Hematopoietic multipotent progenitor cell treated with erythropoietin and hydrocortisone succinate and interleukin-3 and kit ligand, for 17 days (in vitro differentiated cells): ENCODE measurements around the gene RAE1.
"Not testable (repeated sequence)": the region's sequence is repeated elsewhere in the genome, so short reads cannot be mapped to it uniquely, and the experiment has no call there.

ENCODE experiments used
- DNase-seq: peaks from one replicate; pipeline ENCODE4 v3.0.0-alpha.2; 2015; ENCODE audit warnings: low spot score

RAE1 gene

DNA sequence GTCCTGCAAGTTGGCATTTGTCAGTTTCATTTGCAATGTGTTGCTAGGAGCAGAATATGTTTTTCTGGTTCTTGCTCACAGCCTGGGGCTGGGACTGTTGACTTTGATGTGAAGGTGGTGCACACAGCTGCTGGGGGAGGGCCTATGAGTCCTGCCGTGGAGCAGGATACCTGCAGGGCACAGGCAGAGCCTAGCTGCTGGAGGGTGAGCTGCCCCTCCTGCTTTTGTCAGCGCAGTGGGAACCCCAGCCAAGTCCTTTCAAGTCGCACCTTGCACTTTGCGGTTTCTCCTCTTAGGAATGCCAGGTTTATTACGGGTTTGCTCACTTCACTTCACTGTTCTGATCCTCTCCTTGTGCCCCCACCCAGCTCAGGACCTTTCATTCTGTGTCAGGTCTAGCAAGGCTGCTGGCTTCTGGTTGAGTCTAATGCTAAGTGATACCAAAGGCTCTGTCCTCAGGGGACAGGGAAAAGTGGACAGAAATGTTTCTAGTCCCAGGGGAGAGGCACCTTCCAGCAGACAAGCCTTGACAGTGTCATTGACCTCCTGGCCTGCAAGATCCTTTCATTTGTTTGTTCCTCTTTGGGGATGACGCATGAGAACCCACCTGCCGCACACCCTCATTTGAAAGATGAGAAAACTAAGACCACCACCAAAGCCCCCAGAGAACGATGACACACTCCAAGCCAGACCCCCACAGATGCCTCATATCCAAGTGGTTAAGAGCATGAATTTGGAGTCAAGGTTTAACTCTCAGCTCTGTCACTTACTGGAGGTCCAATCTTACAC is 24.2 kb upstream of the RAE1 start:
- no peak for DNase-seq

DNA sequence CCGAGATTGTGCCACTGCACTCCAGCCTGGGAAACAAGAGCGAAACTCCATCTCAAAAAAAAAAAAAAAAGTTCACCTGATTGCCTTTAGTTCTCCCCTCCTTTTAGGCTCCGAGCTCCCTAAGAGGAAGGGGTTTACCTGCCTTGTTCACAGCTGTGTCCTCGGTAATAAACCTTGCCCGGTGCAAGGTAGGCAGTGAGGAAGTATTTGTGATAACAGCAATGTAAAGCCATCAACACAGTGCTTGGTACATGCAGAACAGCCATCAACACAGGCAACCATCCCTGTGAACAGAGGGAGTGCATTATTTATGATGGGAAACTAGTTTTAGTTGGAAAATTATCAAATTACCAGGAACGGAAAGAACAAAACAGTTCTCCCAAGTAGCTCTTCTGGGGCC is 23.2 kb upstream of the RAE1 start:
- no peak for DNase-seq

DNA sequence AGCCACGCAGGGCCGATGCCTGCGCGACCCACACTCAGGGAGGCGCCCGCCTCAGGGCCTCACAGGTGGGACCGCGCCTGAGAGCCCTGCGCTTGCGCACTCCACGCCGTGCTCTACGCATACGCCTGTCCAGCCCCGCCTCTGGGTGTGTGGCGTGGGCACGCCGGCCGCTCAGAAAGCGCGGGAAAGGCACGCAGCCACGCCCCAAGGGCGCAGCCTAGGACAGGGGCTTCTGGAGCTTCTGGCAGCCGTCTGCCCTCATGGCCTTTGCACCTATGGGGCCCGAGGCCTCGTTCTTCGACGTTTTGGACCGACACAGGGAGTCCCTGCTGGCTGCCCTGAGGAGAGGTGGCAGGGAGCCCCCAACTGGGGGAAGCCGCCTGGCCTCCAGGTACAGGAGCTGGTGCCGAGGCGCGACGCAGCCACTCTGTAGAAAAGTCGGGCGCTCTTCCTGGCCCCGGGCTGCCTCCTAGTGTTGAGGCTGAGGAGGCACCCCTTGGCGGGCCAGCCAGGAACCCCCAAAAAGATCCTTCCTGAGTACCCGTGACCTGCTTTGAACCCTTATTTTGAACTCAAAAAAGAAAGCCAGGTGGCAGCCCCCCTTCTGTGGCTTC is 21.3 kb upstream of the RAE1 start, which contains the start of gene SPO11:
TSS of gene SPO11 (plus strand) at position 196 of the 614 bp plus-strand sequence. CDS start at position 261, 65 bp downstream.
- no peak for DNase-seq

DNA sequence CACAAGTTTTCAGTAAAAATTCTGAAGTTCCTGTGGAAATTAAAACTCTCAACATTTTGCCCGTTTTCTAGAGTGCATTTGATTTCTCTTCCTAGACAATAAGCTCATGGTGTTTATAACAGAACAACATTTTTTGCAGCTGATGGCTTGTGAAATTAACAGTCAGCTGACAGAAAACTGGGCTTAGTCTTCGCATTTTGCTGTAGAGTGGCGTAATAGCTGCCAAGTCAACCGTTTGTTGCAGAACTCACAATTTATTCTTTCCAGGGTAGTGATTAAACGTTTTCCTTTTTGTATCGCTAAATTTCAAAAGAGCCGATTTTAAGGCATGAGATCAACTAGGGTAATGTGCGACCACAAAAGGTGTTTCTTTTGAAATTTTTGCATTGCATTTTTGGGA is 20.1 kb upstream of the RAE1 start:
- no peak for DNase-seq

DNA sequence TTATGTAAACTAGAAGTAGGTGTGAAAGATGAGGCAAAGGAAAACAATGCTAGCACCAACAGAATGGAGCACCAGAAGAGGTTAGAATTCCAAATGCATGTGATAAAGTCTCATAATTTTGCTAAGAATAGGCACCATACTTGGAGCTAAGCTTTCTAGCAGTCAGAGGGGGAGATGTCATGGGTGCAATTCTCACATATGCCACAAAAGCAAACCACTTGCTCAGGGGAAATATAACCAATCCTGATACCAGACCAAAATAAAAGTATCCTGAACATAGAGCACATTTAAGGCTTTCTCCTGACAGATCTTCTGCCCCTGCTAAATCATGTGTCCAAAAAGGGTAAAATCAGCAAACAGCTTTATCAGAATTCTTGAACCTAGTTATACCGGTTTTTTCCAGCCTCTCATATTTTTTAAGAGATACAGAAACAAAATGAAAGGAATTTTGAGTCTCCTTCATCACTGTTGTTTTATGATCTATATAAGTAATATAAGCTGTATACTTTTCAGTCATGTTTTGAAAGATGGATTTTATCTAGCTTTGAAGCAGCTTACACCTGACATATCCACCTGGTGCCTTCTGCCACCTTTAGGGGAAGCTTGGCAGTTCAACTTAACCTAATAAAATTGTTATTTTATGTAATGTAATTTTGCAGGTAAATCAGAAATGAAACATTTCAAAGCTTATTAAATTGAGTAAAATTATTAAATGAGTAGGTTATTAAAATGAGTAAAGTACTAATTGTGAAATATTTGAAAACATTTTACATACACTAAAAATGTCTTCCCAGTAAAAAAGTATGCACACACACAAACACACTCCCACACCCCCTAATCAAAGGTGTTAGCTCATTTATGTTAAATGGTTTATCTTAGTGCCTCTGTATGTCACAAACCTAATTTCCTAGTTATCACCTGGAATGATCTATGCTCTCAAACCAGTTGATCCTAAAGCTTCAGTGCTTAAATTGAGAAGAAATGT is 18.7 kb upstream of the RAE1 start:
- no peak for DNase-seq

DNA sequence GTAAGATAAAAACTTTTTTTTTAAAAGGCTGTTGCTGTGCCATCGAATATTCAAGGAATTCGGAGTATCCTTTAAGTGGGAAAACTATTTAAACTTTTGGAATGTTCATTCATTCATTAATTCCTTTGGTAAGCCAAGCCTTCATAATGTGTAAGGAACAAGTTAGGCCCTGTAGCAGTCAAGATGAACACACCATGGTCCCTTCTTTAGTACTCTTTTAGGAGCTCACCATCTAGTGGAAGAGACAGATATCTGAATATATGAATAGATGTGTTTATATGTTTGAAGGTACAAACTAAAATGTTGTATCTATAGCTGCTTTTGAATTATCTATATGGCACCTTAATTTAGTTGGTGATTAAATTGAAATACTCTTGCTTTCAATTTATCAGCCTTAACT is 15.7 kb upstream of the RAE1 start:
- DNase-seq, result no peak

DNA sequence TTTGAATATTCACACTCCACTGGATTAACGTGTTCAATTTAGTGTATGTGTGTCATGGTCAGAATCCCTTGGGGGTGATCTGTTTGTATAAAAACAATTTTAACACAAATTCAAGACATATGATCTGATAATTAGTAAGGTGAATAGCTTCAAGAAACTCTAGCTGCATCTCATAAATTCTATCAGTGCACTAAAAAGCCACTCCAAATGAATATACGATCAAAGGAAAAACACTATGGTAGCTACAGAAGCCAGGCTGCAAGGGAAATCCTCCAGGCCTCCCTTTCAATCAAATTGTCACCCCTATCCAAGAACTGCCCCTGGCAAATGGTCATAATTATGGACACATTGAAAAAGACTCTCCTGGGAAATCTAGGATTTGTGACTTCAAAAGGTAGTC is 9.4 kb upstream of the RAE1 start:
- no peak for DNase-seq

DNA sequence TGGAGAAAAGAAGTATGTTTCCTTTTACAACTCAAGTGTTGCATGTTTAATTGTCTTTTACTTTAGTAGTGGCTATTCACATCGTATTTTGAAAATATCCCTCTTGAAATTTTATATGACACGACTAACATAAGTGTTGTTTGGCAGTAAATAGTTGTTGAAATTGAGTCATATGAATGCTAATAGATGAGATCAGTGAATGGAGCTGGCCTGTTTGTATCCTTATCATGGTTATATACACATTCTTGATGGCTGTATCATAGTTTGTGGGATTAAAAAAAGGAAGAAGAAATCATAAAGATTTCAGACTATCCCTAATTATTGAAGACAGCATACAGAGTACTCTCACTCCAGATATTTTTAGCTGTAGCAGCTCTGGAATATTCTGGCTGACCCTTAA is 8.2 kb upstream of the RAE1 start:
- no peak for DNase-seq

DNA sequence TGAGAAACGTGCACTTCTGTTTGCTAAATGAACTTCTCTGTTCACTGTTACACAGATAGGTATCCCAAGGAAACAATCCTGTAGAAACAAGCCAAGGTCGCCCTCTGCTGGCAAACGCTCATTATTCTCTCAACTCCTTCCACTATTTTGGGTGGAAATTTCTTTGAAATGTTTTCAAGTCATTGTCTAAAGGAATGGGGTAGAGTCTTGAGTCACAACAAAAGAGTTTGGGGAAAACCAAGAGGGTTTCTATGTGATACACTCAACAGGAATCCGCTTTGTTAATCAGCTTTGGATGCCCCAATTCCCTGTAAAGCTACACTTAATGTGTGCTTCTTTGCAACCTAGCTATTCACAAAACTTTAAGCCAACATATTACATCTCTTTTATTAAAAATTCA is 4.6 kb upstream of the RAE1 start:
- DNase-seq, result peak; percentile 63

DNA sequence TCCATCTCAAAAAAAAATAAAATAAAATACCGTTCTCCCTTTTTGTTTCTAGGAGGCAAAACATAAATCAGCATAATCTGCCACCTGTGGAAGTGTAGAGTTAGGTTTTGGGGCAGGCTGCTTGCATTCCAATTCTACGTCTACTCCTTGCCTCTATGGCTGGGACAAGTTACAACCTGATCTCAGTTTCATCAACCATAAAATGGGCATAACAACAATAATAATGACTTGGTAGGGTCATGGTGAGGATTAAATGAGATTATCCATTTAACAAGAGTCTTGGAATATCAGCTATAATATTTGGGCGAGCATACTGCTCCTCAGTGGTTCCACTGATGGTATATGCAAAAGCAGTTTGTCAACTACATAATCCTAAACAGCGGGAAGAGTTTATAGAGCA is 3.7 kb upstream of the RAE1 start:
- DNase-seq, result no peak

DNA sequence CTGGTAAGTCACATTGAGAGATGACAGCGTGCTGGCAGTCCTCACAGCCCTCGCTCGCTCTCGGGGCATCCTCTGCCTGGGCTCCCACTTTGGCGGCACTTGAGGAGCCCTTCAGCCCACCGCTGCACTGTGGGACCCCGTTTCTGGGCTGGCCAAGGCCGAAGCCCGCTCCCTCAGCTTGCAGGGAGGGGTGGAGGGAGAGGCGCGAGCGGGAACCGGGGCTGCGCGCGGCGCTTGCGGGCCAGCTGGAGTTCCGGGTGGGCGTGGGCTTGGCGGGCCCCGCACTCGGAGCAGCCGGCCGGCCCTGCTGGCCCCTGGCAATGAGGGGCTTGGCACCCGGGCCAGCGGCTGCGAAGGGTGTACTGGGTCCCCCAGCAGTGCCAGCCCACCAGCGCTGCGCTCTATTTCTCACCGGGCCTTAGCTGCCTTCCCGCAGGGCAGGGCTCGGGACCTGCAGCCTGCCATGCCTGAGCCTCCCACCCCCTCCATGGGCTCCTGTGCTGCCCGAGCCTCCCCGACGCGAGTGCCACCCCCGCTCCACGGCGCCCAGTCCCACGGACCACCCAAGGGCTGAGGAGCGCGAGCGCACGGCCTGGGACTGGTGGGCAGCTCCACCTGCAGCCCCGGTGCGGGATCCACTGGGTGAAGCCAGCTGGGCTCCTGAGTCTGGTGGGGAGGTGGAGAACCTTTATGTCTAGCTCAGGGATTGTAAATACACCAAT is 2.7 kb upstream of the RAE1 start:
- not testable (repeated sequence) for DNase-seq

DNA sequence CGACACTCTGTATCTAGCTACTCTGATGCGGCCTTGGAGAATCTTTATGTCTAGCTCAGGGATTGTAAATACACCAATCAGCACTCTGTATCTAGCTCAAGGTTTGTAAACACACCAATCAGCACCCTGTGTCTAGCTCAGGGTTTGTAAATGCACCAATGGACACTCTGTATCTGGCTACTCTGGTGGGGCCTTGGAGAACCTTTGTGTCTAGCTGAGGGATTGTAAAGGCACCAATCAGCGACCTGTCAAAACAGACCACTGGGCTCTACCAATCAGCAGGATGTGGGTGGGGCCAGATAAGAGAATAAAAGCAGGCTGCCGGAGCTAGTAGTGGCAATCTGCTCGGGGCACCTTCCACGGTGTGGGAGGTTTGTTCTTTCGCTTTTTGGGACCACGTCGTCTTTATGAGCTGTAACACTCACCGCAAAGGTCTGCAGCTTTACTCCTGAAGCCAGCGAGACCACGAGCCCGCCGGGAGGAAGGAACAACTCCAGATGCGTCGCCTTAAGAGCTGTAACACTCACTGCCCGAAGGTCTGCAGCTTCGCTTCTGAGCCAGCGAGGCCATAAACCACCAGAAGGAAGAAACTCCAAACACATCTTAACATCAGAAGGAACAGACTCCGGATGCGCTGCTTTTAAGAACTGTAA is 2.0 kb upstream of the RAE1 start:
- not testable (repeated sequence) for DNase-seq

DNA sequence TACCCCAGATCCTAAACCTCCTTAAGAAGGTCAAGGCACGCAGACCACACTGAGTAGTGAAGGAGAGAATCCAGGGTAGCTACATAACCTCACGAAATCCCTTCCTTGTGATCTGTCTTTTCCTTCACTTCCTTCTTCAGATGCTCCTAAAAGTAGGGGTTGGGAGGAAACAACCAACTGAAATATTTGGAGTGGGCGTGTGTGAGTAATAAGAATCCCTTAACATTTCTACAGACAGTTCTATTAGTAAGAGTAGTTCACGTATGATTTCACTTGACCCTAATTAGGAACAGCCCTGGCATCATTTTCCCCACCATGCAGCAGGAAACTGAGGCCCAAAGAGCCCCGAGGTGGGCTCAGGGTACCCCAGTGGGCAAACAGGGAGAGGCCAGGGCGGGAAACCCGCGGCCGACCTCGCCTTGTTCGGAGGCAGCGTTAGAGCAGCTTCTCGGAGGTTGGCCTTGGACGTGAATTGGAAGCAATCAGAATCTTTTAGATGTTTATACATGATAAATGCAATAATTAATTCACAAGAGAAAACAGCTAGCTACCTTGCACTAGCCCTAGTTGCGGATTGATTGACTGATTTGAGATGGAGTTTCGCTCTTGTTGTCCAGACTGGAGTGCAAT is 859 bp upstream of the RAE1 start:
- DNase-seq, result no peak

DNA sequence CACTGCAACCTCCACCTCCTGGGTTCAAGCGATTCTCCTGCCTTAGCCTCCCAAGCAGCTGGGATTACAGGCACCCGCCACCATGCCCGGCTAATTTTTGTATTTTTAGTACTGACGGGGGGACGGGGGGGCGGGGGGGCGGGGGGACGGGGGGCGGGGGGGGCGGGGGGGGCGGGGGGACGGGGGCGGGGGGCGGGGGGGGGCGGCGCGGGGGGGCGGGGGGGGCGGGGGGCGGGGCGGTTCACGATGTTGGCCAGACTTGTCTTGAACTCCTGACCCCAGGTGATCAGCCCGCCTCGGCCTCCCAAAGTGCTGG is 371 bp upstream of the RAE1 start:
- DNase-seq, result not testable (repeated sequence)

DNA sequence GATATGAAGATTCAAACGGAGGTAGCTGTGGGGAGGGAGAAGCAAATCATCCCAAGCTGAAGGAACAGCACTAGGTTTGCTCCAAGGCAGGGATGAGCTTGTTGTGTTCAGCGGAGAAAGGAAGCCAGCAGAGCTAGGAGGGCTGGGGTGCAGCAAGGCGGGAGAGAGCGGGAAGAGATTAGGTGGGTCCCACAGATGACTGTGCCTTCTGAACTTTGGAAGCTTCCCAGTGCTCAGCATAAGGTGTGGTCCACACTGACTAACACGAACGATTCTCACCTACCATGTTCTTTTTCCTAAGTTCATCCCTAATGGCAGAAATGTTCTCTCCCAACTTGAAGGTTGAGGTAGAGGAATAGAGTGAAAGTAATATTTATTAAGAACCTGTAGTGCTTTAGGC is 1.2 kb downstream of the RAE1 start:
- DNase-seq, result no peak

DNA sequence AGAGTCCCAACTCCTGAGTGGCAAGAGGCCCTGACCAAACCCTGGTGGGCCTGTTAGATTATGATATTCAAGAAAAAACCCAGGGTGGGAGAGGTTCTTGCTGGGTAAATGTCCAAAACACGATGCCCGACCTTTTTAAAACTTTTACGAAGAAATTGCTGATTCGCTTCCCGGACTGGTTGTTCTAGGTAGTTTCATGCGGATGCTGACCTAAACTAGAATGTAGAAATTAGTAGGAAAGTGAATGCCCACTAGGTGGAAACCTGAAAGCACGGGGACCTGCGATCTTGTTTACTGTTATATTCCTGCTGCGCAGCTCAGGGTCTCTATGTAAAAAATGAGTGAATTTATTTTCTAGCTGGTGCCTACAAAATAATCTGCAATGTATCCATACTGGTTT is 2.3 kb downstream of the RAE1 start:
- DNase-seq, result no peak

DNA sequence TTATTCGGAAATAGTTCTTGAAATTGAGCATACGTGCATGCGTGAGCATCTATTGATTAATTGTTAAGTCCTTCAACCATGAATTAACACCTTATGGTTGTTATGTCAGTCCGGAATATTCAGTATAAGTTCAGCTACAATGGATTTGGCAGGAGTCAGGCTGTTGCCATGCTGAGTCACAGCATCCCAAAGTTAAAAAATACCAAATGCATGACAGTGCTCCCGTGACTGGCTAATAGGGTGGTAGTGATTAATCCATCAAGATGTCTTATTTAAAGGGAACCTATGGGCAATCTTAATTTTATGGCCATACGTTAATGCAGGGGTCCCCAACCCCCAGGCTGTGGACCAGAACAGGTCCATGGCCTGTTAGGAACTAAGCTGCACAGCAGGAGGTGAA is 10.5 kb downstream of the RAE1 start:
- no peak for DNase-seq

DNA sequence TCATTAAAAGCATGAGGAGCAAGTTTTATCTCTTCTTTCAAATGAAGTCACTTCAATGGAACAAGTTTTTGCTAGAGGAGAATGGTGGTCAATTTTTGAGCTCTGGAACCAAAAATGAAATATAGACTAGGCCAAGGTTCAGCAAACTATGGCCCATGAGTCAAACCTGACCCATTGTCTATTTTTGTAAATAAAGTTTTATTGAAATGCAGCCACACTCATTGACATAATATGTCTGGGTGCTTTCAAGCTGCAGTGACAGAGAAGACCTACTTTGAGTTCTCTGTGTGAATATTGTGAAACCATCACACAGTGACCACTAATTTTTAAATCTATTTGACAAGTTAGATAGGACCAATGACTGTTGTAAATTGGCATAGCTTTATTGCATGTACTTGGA is 13.4 kb downstream of the RAE1 start:
- DNase-seq, result no peak

DNA sequence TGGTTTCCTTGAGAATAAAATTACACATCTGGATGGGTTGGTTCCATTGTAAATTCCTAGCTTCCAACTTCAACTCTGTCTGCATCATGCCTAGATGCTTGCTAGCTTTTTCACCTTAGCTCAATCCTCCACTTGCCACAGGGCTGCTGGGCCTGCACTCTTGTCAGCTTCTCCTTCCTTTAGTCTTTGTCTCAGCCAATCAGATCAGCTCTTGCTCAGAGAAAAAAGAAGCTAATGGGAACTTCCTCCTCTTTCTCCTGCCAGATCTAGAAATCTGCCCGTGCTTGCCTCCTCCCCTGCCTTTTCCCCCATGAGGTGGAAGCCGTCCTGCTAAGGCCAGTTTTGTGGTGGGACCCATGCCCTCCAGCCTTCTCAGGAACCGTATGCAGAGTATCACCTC is 18.5 kb downstream of the RAE1 start:
- DNase-seq, result no peak

DNA sequence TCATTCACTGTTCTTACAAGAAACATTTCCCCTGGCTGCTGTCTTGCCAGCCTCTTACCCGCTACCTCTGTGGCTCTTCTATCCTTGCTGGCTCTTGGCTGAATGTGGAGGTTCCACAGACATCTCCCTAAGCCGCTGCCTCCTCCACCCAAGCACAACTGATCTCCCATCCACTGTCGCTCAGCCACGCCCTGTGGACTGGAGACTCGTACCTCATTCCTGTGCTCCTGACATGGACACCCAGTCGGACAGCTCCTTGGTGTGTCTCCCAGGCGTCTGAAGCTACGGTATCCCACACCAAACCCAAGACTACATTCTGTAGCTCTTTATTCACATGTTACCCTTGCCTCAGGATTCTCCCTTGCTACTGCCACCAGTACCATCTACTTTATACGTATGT is 19.3 kb downstream of the RAE1 start:
- DNase-seq, result no peak

DNA sequence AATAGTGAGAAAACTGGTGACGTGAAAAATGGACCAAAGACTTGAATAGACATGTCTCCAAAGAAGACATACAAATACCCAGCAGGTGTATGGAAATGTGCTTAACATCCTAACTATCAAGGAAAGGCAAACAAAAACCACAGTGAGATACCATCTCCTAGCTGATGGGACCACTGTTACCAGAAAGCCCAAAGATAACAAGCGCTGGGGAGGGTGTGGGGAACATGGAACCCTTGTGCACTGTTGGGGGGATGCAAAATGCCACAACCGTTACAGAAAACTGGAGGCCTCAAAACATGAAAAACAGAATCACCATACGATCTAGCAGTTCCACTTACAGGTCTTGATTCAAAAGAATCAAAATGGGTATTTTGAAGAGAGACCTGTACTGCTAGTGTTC is 20.3 kb downstream of the RAE1 start:
- DNase-seq, result no peak
